Measurements from ENCODE around the gene GIPR.
"Not testable (repeated sequence)": the region's sequence is repeated elsewhere in the genome, so short reads cannot be mapped to it uniquely, and the experiment has no call there.

GIPR gene

GRCh38 chr19:45667620-45668341 is at the start of gene GIPR:
Gene GIPR (plus strand): TSS chr19:45668221. CDS start chr19:45669521, 1,300 bp downstream.
- TF ChIP-seq CTCF (IDR thresholded peaks at IDR 0.05; ENCODE audit: insufficient read depth, low read length, poor library complexity, severe bottlenecking): no peak
- Histone ChIP-seq H3K27me3 (replicated peaks; ENCODE audit: control insufficient read depth, insufficient read depth, low read length) (no peaks in the 10 kb centered on the region), H3K4me3 (replicated peaks; ENCODE audit: low read depth, low read length) (peak within 1 kb of the TSS; percentile 76), H3K36me3 (ENCODE audit: control insufficient read depth, insufficient read depth, low read length) (no peaks in the 10 kb centered on the region)
- DNase-seq (ENCODE audit: extremely low read depth, insufficient read length): peak; percentile 81

GRCh38 chr19:45621389-45621788 is 46.6 kb upstream of the GIPR start:
- TF ChIP-seq CTCF (IDR thresholded peaks at IDR 0.05; ENCODE audit: insufficient read depth, low read length, poor library complexity, severe bottlenecking): no peak
- H3K36me3 ChIP-seq (ENCODE audit: control insufficient read depth, insufficient read depth, low read length): peaks cover 29% of the 10 kb centered on the region
- no peaks in the 10 kb centered on the region for H3K27me3 ChIP-seq (replicated peaks; ENCODE audit: control insufficient read depth, insufficient read depth, low read length)
- no peak for DNase-seq (ENCODE audit: extremely low read depth, insufficient read length)
- no peak overlapping the region for H3K4me3 ChIP-seq (replicated peaks; ENCODE audit: low read depth, low read length)

GRCh38 chr19:45621976-45622503 is 46.0 kb upstream of the GIPR start:
- DNase-seq (ENCODE audit: extremely low read depth, insufficient read length): no peak
- H3K4me3 ChIP-seq (replicated peaks; ENCODE audit: low read depth, low read length): no peak overlapping the region
- peaks cover 29% of the 10 kb centered on the region for H3K36me3 ChIP-seq (ENCODE audit: control insufficient read depth, insufficient read depth, low read length)
- no peak for TF ChIP-seq CTCF (IDR thresholded peaks at IDR 0.05; ENCODE audit: insufficient read depth, low read length, poor library complexity, severe bottlenecking)
- H3K27me3 ChIP-seq (replicated peaks; ENCODE audit: control insufficient read depth, insufficient read depth, low read length): no peaks in the 10 kb centered on the region

- DNase-seq (ENCODE audit: extremely low read depth, insufficient read length): no peak
- Histone ChIP-seq H3K27me3 (replicated peaks; ENCODE audit: control insufficient read depth, insufficient read depth, low read length) (no peaks in the 10 kb centered on the region), H3K4me3 (replicated peaks; ENCODE audit: low read depth, low read length) (no peak overlapping the region), H3K36me3 (ENCODE audit: control insufficient read depth, insufficient read depth, low read length) (peaks cover 27% of the 10 kb centered on the region)
- no peak for TF ChIP-seq CTCF (IDR thresholded peaks at IDR 0.05; ENCODE audit: insufficient read depth, low read length, poor library complexity, severe bottlenecking)
Observed at GRCh38 chr19:45623984-45624383, 44.0 kb upstream of the GIPR start.

GRCh38 chr19:45628219-45628618 is 39.8 kb upstream of the GIPR start:
- H3K36me3 ChIP-seq (ENCODE audit: control insufficient read depth, insufficient read depth, low read length): peaks cover 21% of the 10 kb centered on the region
- H3K4me3 ChIP-seq (replicated peaks; ENCODE audit: low read depth, low read length); DNase-seq (ENCODE audit: extremely low read depth, insufficient read length); H3K27me3 ChIP-seq (replicated peaks; ENCODE audit: control insufficient read depth, insufficient read depth, low read length): not testable (repeated sequence)

- H3K36me3 ChIP-seq (ENCODE audit: control insufficient read depth, insufficient read depth, low read length): peaks cover 19% of the 10 kb centered on the region
- H3K27me3 ChIP-seq (replicated peaks; ENCODE audit: control insufficient read depth, insufficient read depth, low read length): no peaks in the 10 kb centered on the region
- H3K4me3 ChIP-seq (replicated peaks; ENCODE audit: low read depth, low read length): no peak overlapping the region
- TF ChIP-seq CTCF (IDR thresholded peaks at IDR 0.05; ENCODE audit: insufficient read depth, low read length, poor library complexity, severe bottlenecking): no peak
- no peak for DNase-seq (ENCODE audit: extremely low read depth, insufficient read length)
Observed at GRCh38 chr19:45629704-45630103, 38.3 kb upstream of the GIPR start.

Measured in GM06990 (cell line).